GM21825 (cell line): Measurements from ENCODE around the gene RICTOR.
"Not testable (repeated sequence)": the region's sequence is repeated elsewhere in the genome, so short reads cannot be mapped to it uniquely, and the experiment has no call there.

ENCODE experiments used
- ATAC-seq: cut with Tn5 transposase; IDR thresholded peaks from one replicate; pipeline ENCODE4 v1.9.1; 2021; ENCODE audit warnings: mild to moderate bottlenecking, moderate library complexity; ENCODE audit not compliant: unreplicated experiment

Gene RICTOR

DNA sequence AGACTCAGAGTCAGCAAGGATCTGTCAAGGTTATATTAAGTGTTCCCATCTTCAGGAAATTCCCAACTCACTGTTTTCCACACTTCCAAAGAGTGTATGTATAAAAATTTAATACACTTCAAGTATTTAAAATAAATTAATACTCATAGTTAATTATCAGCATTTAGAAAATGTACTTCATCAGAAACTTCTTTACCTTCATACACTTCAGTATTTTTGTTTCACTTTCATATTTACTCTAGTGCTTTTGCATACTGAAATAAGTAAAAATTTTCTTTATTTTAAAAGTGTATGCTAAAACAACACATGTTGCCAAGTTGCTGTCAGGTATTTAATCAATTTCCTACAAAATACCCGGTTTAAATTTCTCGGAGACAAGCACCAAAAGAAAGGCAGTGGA lies 16.5 kb downstream of the RICTOR start:
- ATAC-seq: peak; percentile 43

DNA sequence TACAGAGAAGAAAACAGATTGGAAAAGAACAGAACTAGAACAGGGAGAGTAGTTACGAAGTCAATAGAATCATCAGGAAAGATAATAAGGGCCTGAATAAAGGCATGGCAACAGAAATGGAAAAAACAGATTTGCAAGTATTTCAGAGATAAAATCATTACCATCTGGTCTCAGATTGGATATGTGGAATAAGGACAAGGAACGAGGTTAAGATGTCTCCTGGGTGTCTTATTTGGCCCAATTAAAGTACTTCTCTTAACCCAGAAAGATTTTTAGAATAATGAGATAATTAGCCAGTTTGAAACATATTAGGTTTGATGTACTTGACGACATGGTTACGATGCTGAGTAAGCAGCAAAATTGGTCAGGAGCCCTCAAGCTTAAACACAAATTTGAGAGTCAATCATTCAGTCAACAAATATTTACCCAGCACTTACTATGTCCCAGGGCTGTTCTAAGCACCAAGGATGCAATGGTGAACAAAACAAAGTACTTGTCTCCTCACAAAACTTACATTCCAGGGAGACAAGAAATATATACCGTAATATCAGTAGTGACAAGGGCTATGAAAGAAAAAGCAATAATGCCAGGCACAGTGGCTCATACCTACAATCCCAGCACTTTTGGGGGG lies 18.3 kb downstream of the RICTOR start:
- no peak for ATAC-seq

DNA sequence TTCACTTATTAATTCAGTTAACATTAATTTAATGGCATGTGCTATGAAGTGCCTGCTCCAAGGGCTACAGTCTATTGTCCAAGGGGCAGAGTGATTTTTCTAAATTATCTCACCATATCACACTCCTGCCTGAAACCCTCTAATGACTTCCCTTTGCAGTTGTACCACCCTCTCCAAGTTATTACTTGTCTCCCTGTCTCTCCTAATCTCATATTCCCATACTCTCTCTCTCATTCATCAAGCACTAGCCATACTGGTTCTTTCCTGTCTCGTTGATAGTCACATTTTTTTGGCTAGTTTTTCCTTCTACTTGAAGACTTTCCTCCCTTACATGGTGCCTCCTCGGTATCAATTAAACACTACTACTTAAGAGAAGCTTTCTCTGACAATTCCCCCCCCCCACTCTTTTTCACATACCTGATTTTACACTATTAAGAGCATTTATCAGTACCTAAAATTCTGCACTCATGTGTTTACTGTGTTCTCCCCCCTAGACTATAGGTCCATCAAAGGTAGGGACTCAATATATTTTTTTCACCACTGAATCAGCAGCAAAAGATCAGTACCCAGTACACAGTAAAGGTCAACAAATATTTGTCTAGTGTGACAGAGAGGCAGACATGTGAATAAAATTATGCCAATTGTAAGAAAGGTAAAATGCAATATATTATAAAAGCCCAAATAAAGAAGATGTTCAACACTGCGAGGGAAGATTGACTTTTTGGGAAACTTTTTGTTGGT lies 19.0 kb downstream of the RICTOR start:
- ATAC-seq: no peak

DNA sequence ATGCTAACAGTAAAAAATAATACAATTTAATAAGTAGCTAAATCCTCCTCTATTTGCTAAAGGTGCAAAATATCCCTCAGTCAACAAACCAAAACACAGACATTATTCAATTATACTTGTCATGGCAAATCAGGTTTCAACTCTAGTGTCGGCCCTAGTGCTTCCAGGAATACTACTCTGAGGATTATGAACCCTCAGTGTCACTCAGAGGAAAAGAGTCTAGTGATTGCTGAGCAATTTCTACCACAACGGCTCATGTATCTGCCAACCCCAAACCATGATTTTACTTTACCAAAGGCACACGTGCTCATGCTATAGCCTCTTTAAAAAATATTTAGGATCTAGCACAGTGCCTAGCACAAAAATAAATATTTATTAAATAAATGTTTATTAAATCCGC lies 21.0 kb downstream of the RICTOR start:
- ATAC-seq: no peak

DNA sequence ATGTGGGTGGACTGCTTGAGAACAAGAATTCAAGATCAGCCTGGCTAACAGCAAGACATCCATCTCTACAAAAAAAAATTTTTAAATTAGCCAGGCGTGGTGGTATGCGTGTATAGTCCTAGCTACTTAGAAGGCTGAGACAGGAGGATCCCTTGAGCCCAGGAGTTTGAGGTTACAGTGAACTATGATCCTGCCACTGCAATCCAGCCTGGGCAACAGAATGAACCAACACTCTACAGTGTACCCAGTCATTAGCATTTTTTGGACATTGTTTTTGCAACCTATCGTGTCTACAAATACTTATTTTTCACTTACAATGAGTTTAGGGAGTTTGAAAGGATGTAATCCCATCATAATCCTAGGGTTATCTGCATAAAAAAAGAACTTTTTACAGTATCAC lies 22.1 kb downstream of the RICTOR start:
- ATAC-seq: no peak

DNA sequence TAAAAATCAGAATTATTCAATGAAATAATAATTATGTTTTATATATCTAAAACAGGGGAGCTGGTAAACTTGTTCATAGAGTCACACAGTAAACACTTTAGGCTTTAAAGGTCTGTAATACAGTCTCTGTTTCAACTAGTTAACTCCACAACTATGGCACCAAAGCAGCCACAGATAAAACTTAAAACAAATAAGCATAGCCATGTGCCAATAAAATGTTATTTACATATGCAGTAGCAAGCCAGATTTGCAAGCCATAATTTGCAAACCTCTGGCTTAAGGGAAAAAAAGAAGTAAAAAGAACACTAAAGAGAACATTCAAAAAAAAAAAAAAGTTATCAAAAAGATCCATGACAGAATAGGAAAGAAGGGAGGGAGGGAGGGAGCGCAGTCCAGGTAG lies 24.9 kb downstream of the RICTOR start:
- ATAC-seq: no peak

DNA sequence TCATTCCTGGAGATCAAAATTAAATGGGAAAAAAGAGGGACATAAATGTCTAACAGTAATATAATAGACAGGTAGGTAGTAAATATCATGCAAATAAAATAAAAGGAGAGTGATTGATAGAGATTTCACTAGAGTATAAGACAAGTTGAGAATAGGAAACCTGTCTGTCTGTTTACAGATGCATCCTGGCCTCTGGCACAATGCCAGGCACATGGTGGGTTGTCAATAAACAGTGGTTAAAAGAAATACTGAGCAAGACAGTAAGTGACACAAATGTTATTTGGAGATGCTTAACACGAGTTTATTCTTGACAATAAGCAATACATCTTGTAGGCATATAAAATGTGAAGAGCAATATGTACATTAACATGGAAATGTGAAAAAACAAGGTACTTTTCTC lies 33.3 kb downstream of the RICTOR start:
- ATAC-seq: no peak

DNA sequence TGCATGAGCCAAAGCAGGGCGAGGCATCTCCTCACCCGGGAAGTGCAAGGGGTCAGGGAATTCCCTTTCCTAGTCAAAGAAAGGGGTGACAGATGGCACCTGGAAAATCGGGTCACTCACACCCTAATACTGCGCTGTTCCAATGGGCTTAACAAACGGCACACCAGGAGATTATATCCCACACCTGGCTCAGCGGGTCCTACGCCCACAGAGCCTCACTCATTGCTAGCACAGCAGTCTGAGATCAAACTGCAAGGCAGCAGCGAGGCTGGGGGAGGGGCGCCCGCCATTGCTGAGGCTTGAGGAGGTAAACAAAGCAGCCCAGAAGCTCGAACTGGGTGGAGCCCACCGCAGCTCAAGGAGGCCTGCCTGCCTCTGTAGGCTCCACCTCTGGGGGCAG lies 39.7 kb downstream of the RICTOR start:
- not testable (repeated sequence) for ATAC-seq

DNA sequence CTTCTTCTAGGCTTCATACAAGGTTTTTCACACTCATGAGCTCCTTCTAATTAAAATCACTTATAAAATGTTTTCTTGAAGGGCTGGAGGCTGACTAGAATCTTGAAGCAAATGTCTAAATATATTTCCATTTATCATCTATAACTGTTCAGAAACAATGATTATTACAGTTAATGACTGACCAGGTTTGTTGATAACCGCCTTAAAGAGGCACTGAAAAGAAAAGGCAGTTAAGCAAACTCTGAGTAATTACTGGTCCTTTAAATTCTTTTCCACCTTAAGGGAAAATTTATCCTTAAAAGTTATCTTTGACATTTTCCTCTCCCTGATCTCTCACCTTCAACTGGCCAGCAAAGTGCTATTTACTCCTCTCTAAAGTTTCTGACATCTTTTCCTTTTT lies 43.2 kb downstream of the RICTOR start:
- no peak for ATAC-seq

DNA sequence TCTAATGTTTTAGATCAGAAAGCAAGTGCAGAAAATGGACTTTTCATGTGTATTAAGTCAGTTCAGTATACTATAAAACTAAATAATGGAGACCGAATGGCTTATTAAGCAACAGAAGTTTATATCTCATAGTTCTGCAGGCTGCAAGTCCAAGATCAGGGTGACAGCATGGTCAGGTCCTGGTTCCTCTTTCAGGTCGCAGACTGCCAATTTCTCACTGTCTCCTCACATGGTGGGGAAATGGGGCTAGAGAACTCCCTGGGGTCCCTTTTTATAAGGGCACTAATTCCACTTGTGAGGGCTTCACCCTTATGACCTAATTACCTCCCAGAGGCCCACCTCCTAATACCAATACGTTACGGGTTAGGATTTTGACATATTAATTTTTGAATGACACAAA lies 48.7 kb downstream of the RICTOR start:
- ATAC-seq: no peak

DNA sequence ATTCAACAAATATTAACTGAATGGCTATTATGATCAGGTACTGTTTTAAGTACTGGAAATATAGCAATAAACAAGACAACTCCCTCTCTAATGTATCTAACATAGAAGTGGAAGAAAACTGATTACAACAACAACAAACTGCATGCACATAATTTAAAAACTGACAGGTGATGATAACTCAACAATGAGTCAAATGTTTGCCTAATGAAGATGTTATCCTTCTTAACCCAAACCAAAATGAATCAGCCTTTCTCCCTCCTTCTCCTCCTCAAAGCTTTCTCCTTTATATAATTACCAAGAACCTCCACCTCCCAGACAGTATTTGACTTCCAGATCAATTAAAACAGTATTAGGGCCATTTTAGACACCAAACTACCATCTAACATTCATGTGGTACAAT lies 49.3 kb downstream of the RICTOR start:
- no peak for ATAC-seq

DNA sequence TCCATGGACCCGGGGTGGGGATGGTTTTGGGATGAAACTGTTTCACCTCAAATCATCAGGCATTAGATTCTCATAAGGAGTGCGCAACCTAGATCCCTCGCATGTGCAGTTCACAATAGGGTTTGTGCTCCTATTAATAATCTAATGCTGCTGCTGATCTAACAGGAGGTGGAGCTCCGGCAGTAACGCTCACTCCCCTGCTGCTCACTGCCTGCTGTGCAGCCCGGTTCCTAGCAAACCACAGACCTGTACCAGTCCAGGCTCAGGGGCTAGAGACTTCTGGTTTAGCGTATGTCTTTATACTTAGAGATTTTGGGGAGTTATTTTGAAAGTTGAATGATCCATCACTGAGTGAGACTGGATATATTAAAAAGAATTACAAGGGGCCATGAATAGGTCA lies 50.2 kb downstream of the RICTOR start:
- ATAC-seq: no peak

DNA sequence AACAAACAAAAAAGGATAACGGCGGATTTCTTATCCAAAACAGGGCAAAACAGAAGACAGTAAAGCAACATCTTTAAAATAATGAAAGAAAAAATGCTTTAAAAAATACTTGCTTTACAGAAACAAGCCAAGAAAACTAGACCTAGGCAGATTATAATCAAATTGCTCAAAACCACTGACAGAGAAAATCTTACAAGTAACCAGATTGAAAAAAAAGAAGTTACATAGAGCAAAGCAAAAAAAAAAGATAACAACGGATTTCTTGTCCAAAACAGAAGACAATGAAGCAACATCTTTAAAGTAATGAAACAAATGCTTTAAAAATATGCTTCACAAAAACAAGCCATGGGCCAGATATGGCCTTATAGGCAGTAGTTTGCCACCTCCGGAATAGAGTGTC lies 51.1 kb downstream of the RICTOR start:
- no peak for ATAC-seq

DNA sequence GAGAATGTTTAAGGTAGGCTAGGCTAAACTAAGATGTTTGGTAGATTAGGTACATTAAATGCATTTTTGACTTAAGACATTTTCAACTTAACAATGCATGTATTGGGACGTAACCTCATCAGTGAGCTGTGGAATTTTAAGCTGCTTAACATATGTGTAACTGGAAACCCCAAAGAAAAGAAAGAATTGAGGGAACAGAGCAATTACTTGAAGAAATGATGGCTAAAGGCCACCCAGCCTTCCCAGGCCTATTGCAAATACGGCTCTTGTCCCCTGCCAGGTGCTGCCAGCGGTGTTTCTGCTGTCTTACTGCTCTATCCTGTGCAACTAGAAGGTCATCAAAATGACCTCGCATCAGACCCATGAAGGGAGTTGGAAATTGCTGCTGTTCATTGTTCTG lies 52.0 kb downstream of the RICTOR start:
- ATAC-seq: no peak

DNA sequence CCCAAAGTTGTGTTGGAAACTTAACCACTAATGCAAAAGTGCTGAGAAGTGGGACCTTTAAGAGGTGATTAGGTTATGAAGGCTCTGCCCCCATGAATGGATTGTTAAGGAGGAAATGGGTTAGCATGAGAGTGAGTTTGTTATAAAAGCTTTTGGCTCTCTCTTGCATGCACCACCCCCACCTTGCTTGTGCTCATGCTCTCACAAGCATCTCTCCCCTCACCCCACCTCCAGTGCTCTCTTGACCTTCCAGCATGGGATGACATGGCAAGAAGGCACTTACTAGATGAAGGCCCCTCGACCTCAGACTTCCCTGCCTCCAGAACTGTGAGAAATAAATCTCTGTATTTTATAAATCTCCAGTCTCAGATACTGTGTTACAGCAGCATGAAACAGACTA lies 52.8 kb downstream of the RICTOR start:
- no peak for ATAC-seq

DNA sequence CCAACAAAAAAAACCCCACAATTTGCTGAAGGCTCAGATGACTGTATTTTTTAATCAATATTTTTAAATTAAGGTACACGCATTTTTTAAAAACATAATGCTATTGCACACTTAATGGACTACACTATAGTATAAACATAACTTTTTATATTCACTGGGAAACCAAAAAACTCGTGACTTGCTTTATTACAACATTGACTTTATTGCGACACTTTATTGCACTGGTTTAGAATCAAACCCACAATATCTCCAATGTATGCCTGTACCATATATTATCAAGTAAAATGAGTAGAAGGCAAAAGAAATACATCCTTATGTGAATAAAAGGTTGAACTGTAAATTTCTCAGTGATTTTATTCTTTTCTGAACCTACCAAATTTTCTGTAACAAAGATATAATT lies 53.7 kb downstream of the RICTOR start:
- no peak for ATAC-seq

DNA sequence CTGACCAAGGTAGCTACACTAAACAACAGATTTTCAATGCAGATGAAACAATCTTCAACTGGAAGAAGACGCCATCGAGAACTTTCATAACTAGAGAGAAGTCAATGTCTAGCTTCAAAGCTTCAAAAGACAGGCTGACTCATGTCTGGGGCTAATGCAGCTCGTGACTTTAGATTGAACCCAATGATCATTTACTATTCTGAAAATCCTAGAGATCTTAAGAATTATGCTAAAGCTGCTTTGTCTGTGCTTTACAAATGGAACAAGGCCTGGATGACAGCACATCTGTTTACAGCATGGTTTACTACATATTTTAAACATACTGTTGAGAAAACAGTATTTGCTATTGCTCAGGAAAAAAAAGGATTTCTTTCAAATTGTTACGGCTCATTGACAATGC lies 54.9 kb downstream of the RICTOR start:
- ATAC-seq: no peak

DNA sequence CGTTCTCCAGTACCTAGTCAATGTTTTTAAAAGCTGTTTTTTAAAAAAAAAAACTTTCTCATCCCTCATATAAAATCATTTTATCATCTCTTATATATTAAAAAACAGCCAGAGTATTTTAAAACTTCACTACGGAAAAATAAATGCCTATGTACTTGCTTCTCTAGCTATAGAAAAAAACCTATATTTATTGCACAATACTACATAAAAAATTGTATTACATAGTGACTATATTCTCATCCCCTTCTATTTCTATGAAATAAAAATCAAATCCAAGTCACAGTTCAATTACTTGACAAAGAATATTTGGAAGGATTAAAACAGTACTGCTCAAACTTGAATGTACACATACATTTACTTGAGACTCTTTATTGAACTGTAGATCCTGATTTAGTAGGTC lies 56.7 kb downstream of the RICTOR start:
- ATAC-seq: no peak

DNA sequence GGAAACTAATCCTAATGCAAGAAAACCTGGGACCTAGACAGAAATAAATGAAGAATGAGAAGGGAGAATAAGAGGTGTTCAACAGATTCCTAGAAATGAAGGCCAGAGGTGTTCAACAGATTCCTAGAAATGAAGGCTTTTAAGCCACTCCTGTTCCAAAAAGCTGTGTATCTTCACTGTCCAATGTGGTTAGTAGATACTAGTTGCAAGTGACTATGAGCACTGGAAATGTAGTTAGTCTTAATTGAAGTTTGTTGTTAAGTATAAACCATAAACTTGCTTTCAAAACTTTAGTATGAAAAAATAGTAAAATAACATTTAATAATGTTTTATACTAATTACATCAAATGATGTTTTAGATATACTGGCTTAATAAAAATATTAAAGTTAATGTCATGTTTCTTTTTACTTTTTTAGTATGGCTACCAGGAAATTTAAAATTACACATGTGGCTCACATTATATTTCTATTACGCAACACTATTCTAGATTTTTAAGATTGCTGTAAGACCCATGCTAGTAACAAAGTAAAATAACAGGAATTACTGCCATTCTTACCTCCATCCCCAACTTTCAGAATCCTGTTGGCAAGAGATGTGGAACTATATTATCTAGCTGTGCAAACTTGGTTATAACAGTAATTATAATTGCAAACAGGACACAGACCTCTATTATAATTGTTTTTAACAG lies 57.5 kb downstream of the RICTOR start:
- ATAC-seq: no peak

DNA sequence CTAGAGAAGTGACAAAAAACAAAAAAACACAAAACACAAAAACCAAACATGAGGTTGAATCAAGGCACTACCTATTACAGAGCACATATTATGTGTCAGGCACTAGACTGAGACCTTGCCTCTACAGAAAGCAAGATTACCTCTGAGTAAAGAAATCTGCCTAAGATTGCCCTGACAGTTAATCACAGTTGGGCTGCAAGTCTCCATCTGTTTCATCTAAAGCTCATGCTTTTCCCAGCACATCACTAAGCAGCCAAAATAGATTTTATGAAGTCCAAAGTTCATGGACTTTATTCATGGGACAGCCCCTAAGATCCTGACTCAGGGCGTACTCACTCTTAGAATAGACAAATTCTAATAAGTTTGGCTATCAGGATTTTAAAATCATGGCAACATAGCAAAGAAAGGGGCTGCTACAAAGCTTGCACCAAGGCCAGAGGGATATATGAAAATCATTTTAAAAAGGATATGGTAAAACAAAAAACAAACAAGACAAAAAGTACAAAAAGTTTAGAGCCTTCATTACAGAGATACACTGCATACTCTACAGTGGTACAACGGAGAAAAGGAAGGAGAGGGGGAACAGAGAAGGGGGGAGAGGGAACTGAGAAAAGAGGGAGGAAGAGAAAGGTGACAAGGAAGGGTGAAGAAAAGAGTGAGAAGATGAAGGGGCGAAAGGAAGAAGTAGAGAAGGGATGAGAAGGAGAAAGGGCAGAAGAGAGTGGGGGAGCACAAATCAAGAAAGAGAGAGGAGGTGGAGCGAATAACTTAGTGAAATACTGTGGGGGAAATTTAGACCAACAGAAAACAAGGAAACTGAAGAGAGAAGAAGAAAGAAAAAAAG lies 58.2 kb downstream of the RICTOR start:
- ATAC-seq: no peak

DNA sequence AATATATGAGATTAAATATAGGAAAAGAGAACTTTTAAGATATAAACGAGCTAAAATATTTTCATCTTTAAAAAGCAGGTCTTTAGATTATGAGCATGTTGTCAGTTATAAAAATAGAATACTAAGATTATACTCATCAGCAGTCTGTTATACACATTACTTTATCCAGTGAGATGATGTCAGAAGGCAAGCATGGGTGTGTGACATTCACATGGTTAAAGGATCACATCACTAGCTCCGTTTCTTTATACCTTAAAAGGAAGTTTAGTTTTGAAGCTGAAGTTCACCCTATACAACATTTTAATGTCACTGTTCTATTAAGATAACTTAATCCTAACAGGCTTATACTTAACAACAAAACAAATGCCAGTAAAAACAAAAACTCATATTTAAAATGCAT lies 59.6 kb downstream of the RICTOR start:
- ATAC-seq: no peak
